Thymus (tissue), 11 donors: ENCODE measurements around the gene CIROP. TPM values are rescaled to one million over a fixed set of nuclear protein-coding genes. Genes with fewer than 3 reads are reported as not detected.

Source experiments
- DNase-seq, 9 donors: peaks; one replicate each; pipeline ENCODE4 v3.0.0-alpha.2; 2013; ENCODE audit warnings: low spot score in 9 of 9, low read depth in 6 of 9, missing footprints in 1 of 9
- H3K27ac ChIP-seq, 2 donors: one replicate each; pipeline ENCODE4 v1.5.1; 2013; ENCODE audit warnings: control low read depth in 1 of 2, low read depth in 1 of 2, low read length in 1 of 2, mild to moderate bottlenecking in 1 of 2, moderate library complexity in 1 of 2
- H3K27me3 ChIP-seq, 2 donors: one replicate each; pipeline ENCODE4 v1.5.1; 2013; ENCODE audit warnings: low read length in 1 of 2; ENCODE audit not compliant: control insufficient read depth in 2 of 2, insufficient read depth in 1 of 2
- H3K36me3 ChIP-seq, 2 donors: one replicate each; pipeline ENCODE4 v1.5.1; 2013; ENCODE audit warnings: low read length in 1 of 2, mild to moderate bottlenecking in 1 of 2, moderate library complexity in 1 of 2; ENCODE audit not compliant: control insufficient read depth in 2 of 2, insufficient read depth in 2 of 2
- H3K4me1 ChIP-seq, 2 donors: one replicate each; pipeline ENCODE4 v1.5.1; 2013; ENCODE audit warnings: low read length in 2 of 2; ENCODE audit not compliant: control insufficient read depth in 2 of 2, insufficient read depth in 2 of 2
- H3K4me3 ChIP-seq, 2 donors: one replicate each; pipeline ENCODE4 v1.5.1; 2013; ENCODE audit warnings: low read length in 2 of 2, control low read depth in 1 of 2, mild to moderate bottlenecking in 1 of 2
- H3K9me3 ChIP-seq, 2 donors: one replicate each; pipeline ENCODE4 v1.5.1; 2013; ENCODE audit warnings: low read length in 1 of 2, mild to moderate bottlenecking in 1 of 2; ENCODE audit not compliant: control insufficient read depth in 2 of 2, insufficient read depth in 1 of 2
- WGBS: extraction: QIAGEN DNeasy Blood & Tissue Kit; methylation state at CpG from one replicate; pipeline ENCODE4 v1.1.7; 2013; 5-methylcytosine and 5-hydroxymethylcytosine counted together
- polyA plus RNA-seq: library from polyadenylated mRNA; stranded (reverse); fragments of 200-250 nt; gene quantifications from one replicate; pipeline ENCODE4 v1.2.3, GENCODE V29; 2013
- total RNA-seq: library from RNA; stranded (reverse); fragments of 120-200 nt; gene quantifications from one replicate; pipeline ENCODE4 v1.2.4, GENCODE V29; 2013
- donor health status: healthy.

CIROP gene
- total and polyA plus RNA-seq, 2 donors: 0.05 to 0.07 TPM

- Histone ChIP-seq H3K9me3 (no peaks in the 10 kb centered on the region), H3K27me3 (peaks cover 0 to 5% of the 10 kb centered on the region in 2 donors), H3K4me3 (no peak overlapping the region), H3K4me1 (no peaks in the 10 kb centered on the region), H3K36me3 (no peaks in the 10 kb centered on the region), H3K27ac (no peak overlapping the region)
- WGBS: 98% methylated on average over 2 of the region's 2 CpGs
- no peak for DNase-seq
These were observed 41.6 kb upstream of the CIROP start for GRCh38 chr14:23146351-23146910.

- Histone ChIP-seq H3K4me3 (no peak overlapping the region), H3K4me1 (no peaks in the 10 kb centered on the region), H3K27me3 (peaks cover 0 to 5% of the 10 kb centered on the region in 2 donors), H3K36me3 (no peaks in the 10 kb centered on the region), H3K9me3 (no peaks in the 10 kb centered on the region), H3K27ac (no peak overlapping the region)
- 96% methylated on average over 4 of the region's 4 CpGs for WGBS
- no peak for DNase-seq
These were observed 41.1 kb upstream of the CIROP start for GRCh38 chr14:23145794-23146350.

DNA sequence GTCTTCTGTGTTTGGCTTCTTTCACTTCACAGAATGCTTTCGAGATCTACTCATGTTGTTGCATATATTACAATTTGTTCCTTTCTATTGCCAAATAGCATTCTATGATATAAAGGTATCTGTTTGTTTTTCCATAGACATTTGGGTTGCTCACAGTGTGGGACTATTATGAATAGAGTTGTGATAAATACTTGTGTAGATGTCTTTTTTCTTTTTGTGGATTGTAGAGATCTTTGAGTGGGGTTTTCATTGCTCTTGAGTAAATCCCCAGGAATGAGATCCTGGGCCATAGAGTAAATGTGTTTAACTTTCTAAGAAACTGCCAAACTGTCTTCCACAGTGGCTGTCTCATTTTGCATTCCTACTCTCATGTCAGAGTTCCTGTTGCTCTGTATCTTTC is 39.1 kb upstream of the CIROP start:
- no peak for DNase-seq
- no peaks in the 10 kb centered on the region for H3K9me3 ChIP-seq
- no peak overlapping the region for H3K4me3 ChIP-seq
- peaks cover 0 to 3% of the 10 kb centered on the region in 2 donors for H3K27me3 ChIP-seq
- H3K27ac ChIP-seq: no peak overlapping the region
- no peaks in the 10 kb centered on the region for H3K4me1 ChIP-seq
- H3K36me3 ChIP-seq: no peaks in the 10 kb centered on the region
- 100% methylated on average over 1 of the region's 1 CpG for WGBS

DNA sequence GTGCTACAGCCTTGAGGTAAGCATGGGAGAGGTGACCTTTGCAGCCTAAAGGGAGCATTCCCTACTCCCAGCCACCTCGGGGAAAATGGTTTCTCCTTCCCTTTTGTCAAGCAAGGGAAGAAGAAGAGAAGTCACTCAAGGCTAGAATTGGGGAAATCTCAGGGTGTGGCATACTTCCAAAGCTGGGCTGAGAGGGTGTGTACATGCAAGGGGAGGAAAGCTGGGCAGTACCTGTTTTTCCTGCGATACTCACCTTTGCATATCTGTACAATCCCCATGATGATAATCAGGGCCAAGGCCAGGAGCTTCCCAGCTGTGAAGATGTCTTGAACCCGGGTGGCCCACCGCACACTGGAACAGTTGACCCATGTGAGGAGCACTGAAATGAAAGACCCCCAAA is 38.0 kb upstream of the CIROP start:
- DNase-seq: no peak
- Histone ChIP-seq H3K36me3 (no peaks in the 10 kb centered on the region), H3K4me3 (no peak overlapping the region), H3K27ac (no peak overlapping the region), H3K9me3 (no peaks in the 10 kb centered on the region), H3K4me1 (no peaks in the 10 kb centered on the region), H3K27me3 (peaks cover 0 to 3% of the 10 kb centered on the region in 2 donors)
- WGBS: 93% methylated on average over 4 of the region's 4 CpGs

DNA sequence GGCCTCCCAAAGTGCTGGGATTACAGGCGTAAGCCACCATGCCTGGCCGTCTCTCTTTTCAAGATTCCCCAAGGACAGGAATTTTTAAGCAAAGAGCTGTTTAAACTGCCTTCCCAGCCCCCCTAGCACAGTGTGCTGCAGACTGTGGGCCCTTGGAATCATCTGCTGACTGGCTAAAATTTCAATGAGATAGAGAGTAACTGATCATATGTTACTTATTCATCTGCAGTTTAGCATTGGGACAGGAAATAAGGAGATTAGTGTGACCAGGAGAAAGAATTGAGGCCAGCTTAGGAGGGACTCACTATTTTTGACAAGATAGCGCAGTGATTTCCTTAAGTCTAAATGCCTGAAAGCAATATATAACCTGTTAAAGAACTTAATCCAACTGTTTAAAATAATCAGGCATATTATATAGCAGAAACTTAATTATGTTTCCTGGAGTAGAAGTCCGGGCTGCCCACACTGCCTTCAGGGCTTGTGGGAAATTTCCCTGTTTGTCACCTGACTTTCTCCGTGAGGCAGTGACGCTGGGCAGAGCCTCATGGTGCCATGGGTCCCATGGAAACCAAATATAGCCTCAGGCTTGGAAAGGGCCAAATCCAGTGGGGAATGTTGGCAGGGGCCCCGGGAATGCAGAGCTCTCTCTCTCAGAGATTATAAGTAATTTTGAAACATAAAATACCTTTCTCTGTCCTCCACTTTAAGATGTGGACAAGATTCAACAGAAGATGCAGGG is 37.1 kb upstream of the CIROP start:
- no peaks in the 10 kb centered on the region for H3K36me3 ChIP-seq

GRCh38 chr14:23140371-23140770 is 35.6 kb upstream of the CIROP start:
- Histone ChIP-seq H3K27me3 (no peaks in the 10 kb centered on the region), H3K4me1 (no peaks in the 10 kb centered on the region), H3K36me3 (no peaks in the 10 kb centered on the region), H3K27ac (no peak overlapping the region), H3K4me3 (no peak overlapping the region), H3K9me3 (no peaks in the 10 kb centered on the region)
- 97% methylated on average over 6 of the region's 6 CpGs for WGBS
- DNase-seq: no peak

More for the DNA sequence above, 37.1 kb upstream of the CIROP start:
- H3K9me3 ChIP-seq: no peaks in the 10 kb centered on the region
- H3K27me3 ChIP-seq: no peaks in the 10 kb centered on the region
- DNase-seq: no peak
- H3K27ac ChIP-seq: no peak overlapping the region
- H3K4me3 ChIP-seq: no peak overlapping the region
- no peaks in the 10 kb centered on the region for H3K4me1 ChIP-seq
- WGBS: 94% methylated on average over 7 of the region's 7 CpGs

DNA sequence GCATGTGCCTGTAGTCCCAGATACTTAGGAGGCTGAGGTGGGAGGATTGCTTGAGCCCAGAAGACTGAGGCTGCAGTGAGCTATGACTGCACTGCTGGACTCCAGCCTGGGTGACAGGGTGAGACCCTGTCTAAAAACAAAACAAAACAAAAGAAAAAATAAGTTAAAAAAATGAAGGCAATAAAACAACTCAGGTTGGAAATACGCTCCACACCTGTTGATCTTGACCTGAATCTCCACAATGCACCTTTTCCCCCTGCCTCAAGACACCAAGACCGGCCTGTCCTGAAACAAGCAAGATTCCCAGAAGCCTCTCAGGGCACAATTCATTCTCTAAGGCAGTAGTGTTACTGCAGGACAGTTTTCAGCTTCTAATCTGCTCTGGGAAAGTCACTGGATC is 35.1 kb upstream of the CIROP start:
- Histone ChIP-seq H3K36me3 (no peaks in the 10 kb centered on the region), H3K4me3 (no peak overlapping the region), H3K4me1 (no peaks in the 10 kb centered on the region), H3K27me3 (no peaks in the 10 kb centered on the region), H3K27ac (no peak overlapping the region), H3K9me3 (no peaks in the 10 kb centered on the region)
- no peak for DNase-seq
- 97% methylated on average over 2 of the region's 2 CpGs for WGBS

DNA sequence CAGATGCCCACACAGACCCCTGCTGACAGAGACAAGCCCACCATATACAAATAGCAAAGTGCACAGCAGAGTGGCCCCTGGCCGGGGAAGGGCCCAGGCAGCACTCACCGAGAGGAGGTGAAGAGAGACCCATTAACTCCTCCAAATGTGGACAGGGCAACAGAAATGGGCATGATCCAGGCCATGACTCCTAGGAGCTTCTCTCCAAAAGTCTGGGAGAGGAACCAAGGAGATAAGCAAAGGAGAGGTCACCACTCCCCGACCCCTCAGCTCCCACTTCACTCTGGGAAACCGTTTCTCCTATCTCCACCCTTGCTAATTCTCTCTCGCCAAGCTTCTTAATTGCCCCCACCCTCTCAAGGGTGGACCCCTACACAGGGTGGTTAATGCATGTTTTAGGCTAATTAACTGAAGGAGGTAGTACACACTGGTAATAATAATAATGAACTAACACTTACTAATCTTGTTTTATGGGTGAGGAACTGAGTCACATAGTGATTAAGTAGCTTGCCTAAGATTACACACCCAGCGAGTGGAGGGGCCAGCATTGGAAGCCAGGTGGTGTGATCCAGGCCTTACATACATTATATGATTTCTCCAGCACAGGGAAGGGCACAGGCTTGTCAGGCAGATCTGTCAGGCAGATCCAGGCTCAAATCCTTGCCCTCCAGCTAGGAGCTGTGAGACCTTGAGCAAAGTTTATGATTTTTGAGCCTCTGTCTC is 33.2 kb upstream of the CIROP start:
- no peak for DNase-seq
- WGBS: 95% methylated on average over 6 of the region's 6 CpGs
- Histone ChIP-seq H3K36me3 (no peaks in the 10 kb centered on the region), H3K9me3 (no peaks in the 10 kb centered on the region), H3K27ac (no peak overlapping the region), H3K27me3 (no peaks in the 10 kb centered on the region), H3K4me3 (no peak overlapping the region), H3K4me1 (no peaks in the 10 kb centered on the region)

DNA sequence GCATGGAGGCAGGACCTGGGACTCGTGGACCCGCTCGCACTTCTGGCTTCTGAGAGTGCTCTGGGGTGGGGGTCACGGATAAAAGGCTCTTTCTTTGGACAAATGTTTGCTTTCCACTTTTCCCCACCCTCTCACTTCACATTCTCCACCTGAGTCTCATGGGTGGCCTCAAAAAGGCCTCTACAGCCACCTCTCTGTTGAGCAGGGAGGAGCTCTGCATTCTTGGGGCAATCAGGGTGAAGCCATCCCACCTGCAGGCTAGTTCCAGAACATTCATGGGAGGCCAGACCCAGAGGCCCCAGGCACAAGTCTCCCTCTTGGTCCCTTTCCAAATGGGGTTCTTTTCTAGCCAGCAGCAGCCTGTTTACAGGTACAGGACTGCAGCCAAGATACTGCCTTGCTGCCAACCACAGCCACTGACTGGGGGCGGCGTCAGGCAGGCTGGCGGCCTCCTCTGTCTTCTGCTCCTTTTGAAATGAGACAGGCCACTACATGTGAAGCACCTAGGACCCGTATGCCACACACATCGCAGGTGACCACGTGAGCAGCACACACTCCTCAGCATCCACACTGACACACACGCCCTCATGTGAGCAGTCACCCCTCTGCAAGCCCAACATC is 32.5 kb upstream of the CIROP start:
- 94% methylated on average over 11 of the region's 11 CpGs for WGBS
- no peaks in the 10 kb centered on the region for H3K36me3 ChIP-seq

More for the DNA sequence above, 32.5 kb upstream of the CIROP start:
- Histone ChIP-seq H3K9me3 (no peaks in the 10 kb centered on the region), H3K4me1 (no peaks in the 10 kb centered on the region), H3K27me3 (no peaks in the 10 kb centered on the region), H3K4me3 (no peak overlapping the region), H3K27ac (no peak overlapping the region)
- DNase-seq: no peak
